GM19324 (cell line): ENCODE measurements around the gene PRR23E.

ENCODE experiments used
- ATAC-seq: cut with Tn5 transposase; IDR thresholded peaks from one replicate; pipeline ENCODE4 v1.9.1; 2021; ENCODE audit warnings: mild to moderate bottlenecking, moderate library complexity; ENCODE audit not compliant: unreplicated experiment, low FRiP score

Gene PRR23E

GRCh38 chr3:127192576-127193232 is at the start of gene PRR23E:
Gene PRR23E (plus strand): TSS chr3:127193131. CDS start chr3:127196686, 3,555 bp downstream.
- no peak for ATAC-seq

- no peak for ATAC-seq
These were observed 49.8 kb upstream of the PRR23E start for GRCh38 chr3:127143172-127143571.

GRCh38 chr3:127144631-127145030 is 48.3 kb upstream of the PRR23E start:
- no peak for ATAC-seq

GRCh38 chr3:127145266-127145665 is 47.7 kb upstream of the PRR23E start:
- no peak for ATAC-seq

- ATAC-seq: no peak
These were observed 45.5 kb upstream of the PRR23E start for GRCh38 chr3:127147291-127147885.

GRCh38 chr3:127149621-127150310 is 43.2 kb upstream of the PRR23E start:
- no peak for ATAC-seq

GRCh38 chr3:127150513-127151250 is 42.2 kb upstream of the PRR23E start:
- no peak for ATAC-seq

- ATAC-seq: no peak
These were observed 41.7 kb upstream of the PRR23E start for GRCh38 chr3:127151251-127151564.

GRCh38 chr3:127151992-127152650 is 40.8 kb upstream of the PRR23E start:
- no peak for ATAC-seq

GRCh38 chr3:127152684-127153505 is 40.0 kb upstream of the PRR23E start:
- ATAC-seq: no peak

GRCh38 chr3:127153506-127153815 is 39.5 kb upstream of the PRR23E start:
- ATAC-seq: no peak

- no peak for ATAC-seq
These were observed 36.4 kb upstream of the PRR23E start for GRCh38 chr3:127156338-127157050.

- ATAC-seq: no peak
These were observed 35.6 kb upstream of the PRR23E start for GRCh38 chr3:127157171-127157828.

GRCh38 chr3:127158614-127159229 is 34.2 kb upstream of the PRR23E start:
- no peak for ATAC-seq

GRCh38 chr3:127159543-127159942 is 33.4 kb upstream of the PRR23E start:
- ATAC-seq: no peak

GRCh38 chr3:127161236-127161635 is 31.7 kb upstream of the PRR23E start:
- no peak for ATAC-seq

- ATAC-seq: no peak
These were observed 30.9 kb upstream of the PRR23E start for GRCh38 chr3:127161973-127162579.
